ENCODE data around the gene DALRD3.

The DALRD3 gene

DNA sequence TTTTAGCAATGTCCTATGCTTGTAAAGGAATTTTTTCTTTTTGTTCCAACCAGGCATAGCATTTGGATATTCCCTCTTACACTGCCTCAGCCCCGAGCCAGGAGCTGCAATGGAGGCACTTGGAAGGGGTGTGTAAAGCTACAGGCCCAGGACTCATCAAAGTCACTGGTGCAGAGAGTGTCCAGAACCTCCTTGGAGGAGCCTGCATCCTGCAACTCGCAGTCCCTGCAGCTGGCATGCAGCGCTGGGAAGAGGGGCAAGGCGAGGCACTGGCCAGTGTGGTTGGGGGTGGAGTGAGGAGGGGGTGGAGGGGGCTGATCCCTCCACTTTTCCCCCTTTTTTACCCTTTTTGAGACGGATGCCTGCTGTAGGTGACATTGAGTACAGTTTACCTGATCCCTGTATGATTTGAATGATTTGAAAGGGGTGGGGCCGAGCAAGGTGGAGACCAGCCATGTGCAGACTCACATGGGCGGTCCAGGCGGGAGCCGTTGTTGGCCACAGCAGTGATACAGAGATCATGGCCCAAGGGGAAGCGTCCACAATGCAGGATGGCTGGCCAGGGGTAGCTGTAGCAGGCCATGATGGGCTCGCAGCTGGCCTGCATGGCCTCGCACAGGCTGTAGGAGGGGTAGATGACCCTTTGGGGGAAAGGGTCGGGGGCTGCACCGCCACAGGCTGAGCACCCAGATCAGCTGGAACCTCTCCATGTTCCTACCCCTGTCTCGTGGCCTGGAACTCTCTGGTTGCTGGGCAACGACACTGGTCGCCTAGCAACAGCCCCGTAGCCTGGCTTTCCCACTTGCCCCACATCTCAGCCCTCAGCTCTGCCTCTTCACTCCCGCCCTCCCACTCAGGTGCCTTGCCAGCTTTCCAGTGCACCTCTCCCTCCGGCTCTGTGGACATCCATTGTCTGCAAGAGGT lies 20.4 kb downstream of the DALRD3 start:
- no peak overlapping the region for H2AFZ ChIP-seq (ENCODE audit: low read depth)
- no peaks in the 10 kb centered on the region for H3K79me2 ChIP-seq (ENCODE audit: insufficient read depth, low read depth)
- H3K4me2 ChIP-seq: no peak overlapping the region
- no peaks in the 10 kb centered on the region for H3K36me3 ChIP-seq (ENCODE audit: insufficient read depth)
- no peak overlapping the region for H3K4me3 ChIP-seq (IDR thresholded peaks at IDR 0.05; ENCODE audit: insufficient read depth, low read depth, low read length)
- no peaks in the 10 kb centered on the region for H4K20me1 ChIP-seq (ENCODE audit: insufficient read depth)
- H3K4me1 ChIP-seq (ENCODE audit: low read depth, poor library complexity, severe bottlenecking): peaks cover 25% of the 10 kb centered on the region
- no peak overlapping the region for H3K27ac ChIP-seq
- TF ChIP-seq, protein P1, sequence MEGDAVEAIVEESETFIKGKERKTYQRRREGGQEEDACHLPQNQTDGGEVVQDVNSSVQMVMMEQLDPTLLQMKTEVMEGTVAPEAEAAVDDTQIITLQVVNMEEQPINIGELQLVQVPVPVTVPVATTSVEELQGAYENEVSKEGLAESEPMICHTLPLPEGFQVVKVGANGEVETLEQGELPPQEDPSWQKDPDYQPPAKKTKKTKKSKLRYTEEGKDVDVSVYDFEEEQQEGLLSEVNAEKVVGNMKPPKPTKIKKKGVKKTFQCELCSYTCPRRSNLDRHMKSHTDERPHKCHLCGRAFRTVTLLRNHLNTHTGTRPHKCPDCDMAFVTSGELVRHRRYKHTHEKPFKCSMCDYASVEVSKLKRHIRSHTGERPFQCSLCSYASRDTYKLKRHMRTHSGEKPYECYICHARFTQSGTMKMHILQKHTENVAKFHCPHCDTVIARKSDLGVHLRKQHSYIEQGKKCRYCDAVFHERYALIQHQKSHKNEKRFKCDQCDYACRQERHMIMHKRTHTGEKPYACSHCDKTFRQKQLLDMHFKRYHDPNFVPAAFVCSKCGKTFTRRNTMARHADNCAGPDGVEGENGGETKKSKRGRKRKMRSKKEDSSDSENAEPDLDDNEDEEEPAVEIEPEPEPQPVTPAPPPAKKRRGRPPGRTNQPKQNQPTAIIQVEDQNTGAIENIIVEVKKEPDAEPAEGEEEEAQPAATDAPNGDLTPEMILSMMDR (conservative IDR thresholded peaks at IDR 0.05; ENCODE audit: low read depth, low read length): no peak
- no peaks in the 10 kb centered on the region for H3K27me3 ChIP-seq (ENCODE audit: insufficient read depth, low read depth)
- no peak overlapping the region for H3K9ac ChIP-seq

DNA sequence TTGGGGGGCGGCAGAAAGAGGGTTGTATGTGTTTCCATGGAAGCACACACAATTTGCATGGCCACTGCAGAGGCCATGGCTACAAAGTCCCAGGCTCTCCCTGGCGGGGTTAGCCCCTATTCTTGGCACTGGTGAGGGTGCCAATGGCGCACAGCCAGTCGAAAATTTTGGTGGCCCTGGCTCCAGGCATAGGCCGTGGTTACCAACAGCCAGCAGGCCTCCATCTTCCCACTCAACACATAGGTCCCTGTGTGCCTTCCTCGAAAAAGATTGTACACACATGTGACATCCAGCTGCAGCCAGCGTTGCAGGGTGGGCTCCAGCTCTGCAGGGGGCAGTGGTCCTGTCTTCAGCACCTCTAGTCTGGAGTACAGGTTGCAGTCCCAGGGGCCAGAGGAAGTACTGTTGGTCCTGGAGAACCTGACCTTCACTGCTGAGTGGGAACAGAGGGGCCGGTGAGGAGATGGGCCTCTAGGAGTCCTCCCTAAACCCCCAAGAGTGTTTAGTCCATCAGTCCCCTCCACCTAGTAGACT lies 21.2 kb downstream of the DALRD3 start:
- H3K27me3 ChIP-seq (ENCODE audit: insufficient read depth, low read depth): no peaks in the 10 kb centered on the region
- no peak overlapping the region for H3K27ac ChIP-seq
- no peak overlapping the region for H2AFZ ChIP-seq (ENCODE audit: low read depth)
- H3K4me2 ChIP-seq: no peak overlapping the region
- H4K20me1 ChIP-seq (ENCODE audit: insufficient read depth): no peaks in the 10 kb centered on the region
- peaks cover 25% of the 10 kb centered on the region for H3K4me1 ChIP-seq (ENCODE audit: low read depth, poor library complexity, severe bottlenecking)
- TF ChIP-seq, protein P1 (conservative IDR thresholded peaks at IDR 0.05; ENCODE audit: low read depth, low read length): no peak
- no peak overlapping the region for H3K9ac ChIP-seq
- no peaks in the 10 kb centered on the region; the same call in 1 of the 2 replicates for H3K79me2 ChIP-seq (ENCODE audit: insufficient read depth, low read depth)
- no peaks in the 10 kb centered on the region for H3K36me3 ChIP-seq (ENCODE audit: insufficient read depth)
- H3K4me3 ChIP-seq (IDR thresholded peaks at IDR 0.05; ENCODE audit: insufficient read depth, low read depth, low read length): no peak overlapping the region

DNA sequence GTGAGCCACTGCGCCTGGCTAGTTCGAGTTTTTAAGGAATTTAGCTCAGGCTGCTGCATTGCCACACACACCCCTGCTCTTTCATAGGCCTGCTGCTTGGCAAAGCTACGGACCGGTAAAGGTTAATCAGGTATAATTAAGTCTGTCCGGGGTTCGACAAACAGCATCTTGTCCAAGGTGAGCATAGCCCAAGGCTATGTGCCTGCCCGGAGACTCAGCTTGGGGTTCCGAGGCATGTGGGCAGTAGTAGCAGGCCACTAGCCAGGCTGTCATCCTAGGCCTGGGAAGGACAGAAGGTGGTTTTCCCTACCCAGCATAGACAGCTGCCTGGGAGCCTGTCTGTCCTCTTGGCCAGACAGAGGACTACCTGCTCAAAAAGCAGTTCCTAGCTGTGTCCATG lies 21.7 kb downstream of the DALRD3 start:
- H3K27me3 ChIP-seq (ENCODE audit: insufficient read depth, low read depth): no peaks in the 10 kb centered on the region
- TF ChIP-seq, protein P1 (conservative IDR thresholded peaks at IDR 0.05; ENCODE audit: low read depth, low read length): no peak
- peaks cover 25% of the 10 kb centered on the region for H3K4me1 ChIP-seq (ENCODE audit: low read depth, poor library complexity, severe bottlenecking)

DNA sequence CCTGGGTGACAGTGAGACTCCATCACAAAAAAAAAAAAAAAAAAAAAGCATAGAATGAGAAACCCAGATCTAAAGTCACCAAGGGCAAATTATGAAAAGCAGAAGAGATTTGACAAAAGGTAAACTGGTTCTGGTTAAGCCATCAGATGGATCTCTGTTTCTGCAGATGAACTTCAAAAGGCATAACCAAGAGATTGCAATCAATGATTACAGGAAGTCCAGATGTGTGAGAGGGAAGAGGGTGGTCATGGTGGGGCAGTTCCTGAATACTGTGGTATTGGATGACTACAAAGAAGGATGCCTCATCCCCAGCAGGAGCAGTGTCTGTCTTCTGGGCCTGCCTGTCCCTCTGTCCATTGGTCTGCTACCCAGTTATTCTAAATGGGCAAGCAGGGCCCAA lies 24.5 kb downstream of the DALRD3 start:
- Histone ChIP-seq H3K27me3 (ENCODE audit: insufficient read depth, low read depth) (no peaks in the 10 kb centered on the region), H3K79me2 (ENCODE audit: insufficient read depth, low read depth) (peaks cover 11% of the 10 kb centered on the region; the same call in 1 of the 2 replicates), H3K4me2 (no peak overlapping the region), H3K4me3 (IDR thresholded peaks at IDR 0.05; ENCODE audit: insufficient read depth, low read depth, low read length) (no peak overlapping the region), H4K20me1 (ENCODE audit: insufficient read depth) (no peaks in the 10 kb centered on the region), H3K4me1 (ENCODE audit: low read depth, poor library complexity, severe bottlenecking) (peaks cover 11% of the 10 kb centered on the region), H2AFZ (ENCODE audit: low read depth) (no peak overlapping the region), H3K36me3 (ENCODE audit: insufficient read depth) (no peaks in the 10 kb centered on the region), H3K27ac (no peak overlapping the region), H3K9ac (no peak overlapping the region)
- TF ChIP-seq, protein P1 (conservative IDR thresholded peaks at IDR 0.05; ENCODE audit: low read depth, low read length): no peak

More for the DNA sequence above, 21.7 kb downstream of the DALRD3 start:
- no peak overlapping the region for H3K4me3 ChIP-seq (IDR thresholded peaks at IDR 0.05; ENCODE audit: insufficient read depth, low read depth, low read length)
- no peak overlapping the region for H3K27ac ChIP-seq
- H3K36me3 ChIP-seq (ENCODE audit: insufficient read depth): no peaks in the 10 kb centered on the region
- H3K9ac ChIP-seq: no peak overlapping the region
- H3K79me2 ChIP-seq (ENCODE audit: insufficient read depth, low read depth): no peaks in the 10 kb centered on the region; the same call in 1 of the 2 replicates
- H3K4me2 ChIP-seq: no peak overlapping the region
- no peak overlapping the region for H2AFZ ChIP-seq (ENCODE audit: low read depth)
- H4K20me1 ChIP-seq (ENCODE audit: insufficient read depth): no peaks in the 10 kb centered on the region

Measured in KMS-11 (cell line).